Umbilical cord (tissue), 2 donors: ENCODE data around the gene FBXL7. TPM values are rescaled to one million over a fixed set of nuclear protein-coding genes. Genes with fewer than 3 reads are reported as not detected.

ENCODE experiments used
- DNase-seq: peaks from one replicate; pipeline ENCODE4 v3.0.0-alpha.2; 2015; ENCODE audit warnings: low spot score
- total RNA-seq: library from RNA; depleted of rRNA; stranded (reverse); fragments of >200 nt; gene quantifications from one replicate; pipeline ENCODE4 v1.2.3, GENCODE V29; 2014; ENCODE audit warnings: low replicate concordance; ENCODE audit not compliant: insufficient read depth

The FBXL7 gene
- total RNA-seq, 1 donor from 2014 or later = 7.9 TPM

DNA sequence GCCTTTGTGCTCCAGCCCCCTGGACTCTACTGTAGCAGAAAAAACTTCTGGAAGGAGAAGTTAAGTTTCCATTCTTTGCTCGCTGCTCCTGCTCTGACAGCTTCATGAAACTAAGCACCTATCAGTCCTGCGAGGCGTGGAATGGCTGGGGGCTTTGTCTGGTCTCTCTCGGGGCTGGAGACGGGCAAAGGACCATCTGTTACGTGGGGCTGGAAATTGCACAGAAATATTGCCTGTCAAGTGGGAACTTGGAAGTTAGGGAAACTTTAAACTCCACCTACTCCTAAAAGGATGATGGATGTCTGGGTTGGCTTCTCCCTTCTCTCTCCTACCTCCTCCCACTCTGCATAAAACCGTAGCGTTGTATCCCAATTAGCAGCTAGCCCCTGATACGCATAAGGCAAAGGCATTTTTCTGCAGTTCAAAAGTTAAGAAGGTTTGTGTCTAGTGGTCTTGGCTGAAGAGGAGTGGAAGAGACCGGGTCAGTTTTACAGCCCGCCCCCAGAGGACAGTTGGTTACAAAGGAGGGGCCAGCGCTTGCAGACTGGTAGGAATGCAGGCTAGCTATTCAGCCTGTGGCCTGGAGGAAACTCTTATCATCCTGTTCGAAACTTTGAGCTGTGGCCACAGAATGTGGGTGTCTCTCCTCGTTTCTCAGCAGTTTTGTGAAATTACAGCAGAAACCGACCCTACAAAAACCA, 1.3 kb downstream of the FBXL7 start:
- peak; percentile 92 for DNase-seq

DNA sequence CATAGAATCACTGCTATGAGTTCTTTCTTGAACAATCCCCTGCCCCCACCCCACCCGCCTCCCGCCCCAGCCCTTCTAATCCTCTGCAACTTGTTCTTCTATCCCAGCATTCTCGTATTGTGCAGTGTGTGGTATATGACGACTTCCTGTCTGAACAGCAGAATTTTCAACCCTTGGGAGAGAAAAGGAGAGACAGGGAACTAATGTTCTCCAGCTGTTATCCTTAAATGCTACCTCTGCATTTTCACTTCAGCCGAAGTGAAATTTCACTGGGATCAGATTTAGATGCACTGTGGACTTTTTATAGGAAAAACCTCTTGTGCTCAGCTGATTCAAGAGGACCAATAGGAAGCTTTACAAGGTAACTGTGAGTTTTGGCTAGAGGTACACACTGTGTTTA, 2.2 kb downstream of the FBXL7 start:
- DNase-seq = peak; percentile 64

DNA sequence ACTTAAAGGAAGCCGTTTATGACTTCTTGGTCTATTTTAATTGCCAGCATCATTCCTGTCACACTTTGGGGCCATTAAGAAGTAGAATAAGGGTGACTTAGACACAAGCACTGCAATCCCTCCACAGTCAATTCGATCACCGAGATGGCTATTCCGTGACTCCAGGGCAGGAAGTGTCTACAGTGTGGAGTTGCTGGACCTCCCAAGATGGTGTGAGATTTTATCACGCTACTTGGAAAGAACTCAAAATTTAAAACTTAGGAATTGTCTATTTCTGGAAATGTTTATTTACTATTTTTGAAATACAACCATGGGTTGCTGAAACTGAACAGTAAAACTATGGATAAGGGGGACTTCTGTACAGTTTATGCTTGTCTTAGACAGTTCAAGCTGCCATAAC, 6.2 kb downstream of the FBXL7 start:
- DNase-seq = no peak

DNA sequence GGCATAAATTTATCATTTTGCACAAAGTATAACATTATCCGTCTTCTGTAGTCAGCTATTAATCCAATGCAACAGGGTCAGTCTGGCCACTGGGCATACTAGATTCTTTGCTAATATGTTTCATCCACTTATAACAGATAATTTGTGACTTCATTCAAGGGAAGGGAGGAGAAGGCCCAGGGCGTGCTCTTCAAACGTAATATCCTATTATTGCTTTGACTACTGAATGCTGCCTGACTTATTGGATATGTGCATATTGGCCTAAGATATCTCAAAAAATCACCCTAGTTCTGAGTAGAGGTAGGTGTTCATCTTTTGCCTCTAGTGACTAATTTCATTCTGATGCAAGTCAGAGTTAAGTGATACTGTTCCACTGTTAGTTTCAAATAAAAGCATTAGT, 6.9 kb downstream of the FBXL7 start:
- DNase-seq = no peak

DNA sequence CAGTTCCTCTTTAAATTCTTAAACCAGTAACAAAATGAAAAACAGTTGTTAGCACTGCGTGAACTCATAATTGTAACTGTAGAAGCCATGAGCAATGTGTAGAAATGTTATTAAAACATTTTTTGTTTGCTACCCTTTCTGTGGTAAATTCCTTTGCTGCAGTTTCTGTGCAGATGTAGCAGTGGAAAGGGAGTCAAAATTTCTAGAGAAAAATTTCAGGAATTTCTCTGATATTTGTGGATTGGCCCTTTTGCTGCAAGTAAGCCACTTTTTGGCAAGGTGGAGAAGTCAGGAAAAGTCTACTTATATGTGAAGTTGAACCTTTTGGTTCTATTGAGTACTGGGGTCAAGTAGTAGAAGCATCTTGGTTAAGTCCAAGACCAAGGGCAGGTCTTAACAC, 10.1 kb downstream of the FBXL7 start:
- no peak for DNase-seq

DNA sequence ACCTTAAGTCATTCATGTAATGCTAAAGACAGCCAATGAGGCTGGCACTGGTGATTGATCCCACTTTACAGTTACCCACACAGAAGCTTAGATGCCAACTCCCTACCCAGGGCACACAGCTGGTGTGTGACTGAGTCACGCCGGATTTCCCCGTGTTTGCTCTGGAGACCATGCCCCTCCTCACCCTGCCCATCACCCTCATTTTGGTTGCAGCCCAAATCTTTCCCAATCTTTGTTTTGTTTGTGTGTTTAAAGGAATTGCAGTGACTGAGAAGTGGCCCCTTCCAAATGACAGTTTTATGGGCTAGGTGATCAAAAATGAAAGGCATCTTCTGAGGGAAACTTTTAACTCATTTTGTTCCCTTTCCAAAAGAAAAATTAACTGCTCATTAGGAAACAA, 10.9 kb downstream of the FBXL7 start:
- no peak for DNase-seq

DNA sequence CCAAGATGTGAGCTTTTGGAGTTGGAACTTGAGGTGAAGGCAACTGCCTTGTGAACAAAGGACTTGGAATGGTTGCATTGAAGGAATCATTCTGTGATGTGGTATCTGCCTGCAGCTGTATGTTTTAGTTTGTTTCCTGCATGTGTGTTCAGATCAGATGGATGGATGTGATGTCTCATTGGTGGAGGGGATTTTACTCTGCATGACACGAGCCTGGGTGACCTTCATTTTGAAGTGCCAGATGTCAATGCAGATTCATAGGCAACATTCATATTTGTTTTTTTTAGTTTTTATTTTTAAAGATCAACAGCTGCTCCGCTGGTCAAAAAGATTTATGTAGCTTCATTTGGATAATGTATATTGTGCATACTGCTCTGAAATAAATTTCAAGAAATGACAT, 13.5 kb downstream of the FBXL7 start:
- DNase-seq = no peak

DNA sequence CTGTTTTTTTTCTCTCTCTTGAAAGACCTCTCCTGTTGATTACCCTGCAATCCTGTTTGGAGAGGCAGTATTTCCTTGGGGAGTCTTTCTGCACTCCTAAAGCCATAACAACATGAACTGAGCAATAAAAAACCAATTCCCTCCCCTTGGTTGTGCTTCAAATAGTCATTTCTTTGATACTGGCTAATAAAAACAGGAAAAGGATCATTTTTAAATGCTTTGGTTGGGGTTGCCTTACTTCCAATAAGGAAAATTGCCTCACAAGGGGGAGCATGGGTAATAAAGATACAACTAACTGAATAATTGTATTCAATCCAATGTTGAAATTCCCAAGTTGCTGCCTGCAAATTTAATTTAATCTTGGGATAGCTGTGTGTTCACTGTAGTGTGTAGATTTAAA, 13.9 kb downstream of the FBXL7 start:
- no peak for DNase-seq

DNA sequence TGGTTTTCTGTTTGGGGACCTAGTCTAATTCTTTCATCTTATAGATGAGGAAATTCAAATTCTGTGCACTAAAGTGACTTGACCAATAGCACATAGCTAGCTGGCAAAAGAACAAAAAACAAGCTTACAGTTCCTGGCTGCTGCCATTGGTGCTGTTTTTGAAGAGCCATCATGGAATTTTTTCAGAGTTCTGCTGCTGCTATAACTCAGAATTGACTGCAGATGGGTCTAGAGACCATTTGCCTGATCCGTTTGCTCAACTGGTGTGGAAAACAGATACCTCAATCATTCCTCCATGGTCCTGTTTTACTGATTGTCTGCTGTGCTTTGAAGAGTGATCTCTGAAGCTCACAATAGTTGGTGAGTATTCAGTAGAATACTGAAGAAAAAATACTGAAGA, 15.2 kb downstream of the FBXL7 start:
- no peak for DNase-seq

DNA sequence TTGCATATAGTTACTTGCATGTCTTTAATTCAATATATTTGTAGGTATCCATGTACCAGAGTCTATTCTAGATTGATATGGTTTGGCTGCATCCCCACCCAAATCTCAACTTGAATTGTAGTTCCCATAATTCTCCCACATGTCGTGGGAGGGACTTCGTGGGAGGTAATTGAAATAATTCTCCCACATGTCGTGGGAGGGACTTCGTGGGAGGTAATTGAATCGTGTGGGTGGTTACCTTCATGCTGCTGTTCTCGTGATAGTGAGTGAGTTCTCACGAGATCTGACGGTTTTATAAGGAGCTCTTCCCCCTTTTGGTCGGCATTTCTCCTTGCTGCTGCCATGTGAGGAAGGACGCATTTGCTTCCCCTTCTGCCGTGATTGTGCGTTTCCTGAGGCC, 16.5 kb downstream of the FBXL7 start:
- DNase-seq = no peak

DNA sequence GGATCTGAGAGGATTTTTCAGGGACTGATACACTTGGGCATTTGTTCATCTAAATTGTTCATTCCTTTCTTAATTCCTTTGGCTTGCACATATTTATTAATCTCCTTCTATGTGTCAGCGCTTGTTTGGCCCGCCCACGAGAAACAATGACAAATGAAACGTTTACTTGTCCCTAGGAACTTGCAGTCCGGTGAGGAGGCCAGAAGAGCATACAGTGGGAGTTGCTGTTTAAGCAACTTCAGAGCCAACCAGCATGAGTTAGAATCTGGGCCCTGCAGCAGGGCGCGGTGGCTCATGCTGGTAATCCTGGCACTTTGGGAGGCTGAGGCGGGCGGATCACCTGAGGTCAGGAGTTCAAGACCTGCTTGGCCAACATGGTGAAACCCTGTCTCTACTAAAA, 18.8 kb downstream of the FBXL7 start:
- no peak for DNase-seq

DNA sequence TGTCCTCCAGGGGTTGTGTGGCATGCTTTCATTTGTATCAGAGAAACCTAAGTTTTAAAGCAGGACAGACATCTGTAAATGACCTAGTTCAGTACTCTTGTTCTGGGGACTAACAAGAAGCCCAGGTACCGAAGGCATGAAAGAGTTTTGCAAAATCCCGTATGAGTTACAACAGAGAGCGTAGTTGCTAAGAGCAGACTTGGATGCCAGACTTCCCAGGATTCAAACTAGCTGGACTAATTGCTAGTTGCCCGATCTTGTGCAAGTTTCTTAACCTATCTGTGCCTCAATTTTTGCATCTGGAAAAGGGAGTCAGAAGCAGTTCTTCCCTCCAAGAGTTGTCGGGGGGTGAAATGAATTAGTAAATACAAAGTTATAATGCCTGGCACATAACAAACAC, 20.9 kb downstream of the FBXL7 start:
- peak; percentile 23 for DNase-seq

DNA sequence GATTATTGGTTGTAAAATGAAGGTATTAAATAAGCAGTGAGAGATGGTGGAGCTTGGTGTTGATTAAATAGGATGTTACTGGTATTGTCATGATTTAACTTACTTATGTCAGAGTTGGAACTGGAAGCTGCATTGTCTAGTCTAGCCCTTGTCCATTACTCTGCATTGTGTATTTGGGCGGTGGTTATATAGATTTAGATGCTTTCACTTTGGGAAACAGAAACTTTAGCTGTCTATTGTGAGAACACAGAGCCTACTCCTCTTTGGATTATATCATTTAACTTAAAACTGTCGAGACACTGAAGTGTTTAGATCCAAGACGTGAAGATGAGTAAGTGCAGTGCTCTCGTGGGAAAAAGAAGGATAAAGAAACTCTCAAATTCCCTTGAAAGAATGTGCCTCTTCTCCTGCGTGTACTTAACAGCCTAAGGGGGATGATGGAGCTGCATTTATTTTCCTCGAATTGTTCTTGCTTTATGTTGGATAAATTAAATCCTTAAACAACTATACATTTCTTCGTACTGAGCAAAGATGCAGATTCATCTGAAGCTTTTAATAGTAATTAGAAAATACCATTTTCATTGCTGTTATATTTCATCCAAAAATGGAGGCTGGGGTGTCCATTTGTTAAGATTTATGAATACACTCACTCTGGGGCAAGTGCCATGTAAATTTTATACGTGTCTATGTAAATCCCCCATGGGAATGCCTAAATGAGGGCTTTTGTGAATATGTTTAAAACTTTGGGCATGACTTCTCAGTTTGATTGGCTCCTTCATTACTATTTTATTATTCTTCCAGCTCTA, 21.6 kb downstream of the FBXL7 start:
- peak; percentile 47 for DNase-seq

DNA sequence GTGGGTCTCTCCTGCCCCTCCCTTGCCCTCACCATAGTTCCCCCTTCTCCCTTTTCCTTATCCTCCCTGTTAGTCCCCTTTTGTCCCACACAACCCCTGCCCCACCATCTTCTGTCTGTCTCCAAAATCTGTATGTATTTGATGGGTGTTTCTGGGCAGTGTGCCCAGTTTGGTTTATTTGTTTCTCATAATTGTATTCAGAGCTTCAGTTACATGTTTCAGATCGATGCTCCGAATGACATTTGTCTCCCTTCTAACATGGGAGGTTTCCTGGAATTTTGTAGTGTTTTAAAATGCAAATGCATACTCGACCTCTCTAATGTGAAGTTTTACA, 22.2 kb downstream of the FBXL7 start:
- DNase-seq = peak; percentile 12

DNA sequence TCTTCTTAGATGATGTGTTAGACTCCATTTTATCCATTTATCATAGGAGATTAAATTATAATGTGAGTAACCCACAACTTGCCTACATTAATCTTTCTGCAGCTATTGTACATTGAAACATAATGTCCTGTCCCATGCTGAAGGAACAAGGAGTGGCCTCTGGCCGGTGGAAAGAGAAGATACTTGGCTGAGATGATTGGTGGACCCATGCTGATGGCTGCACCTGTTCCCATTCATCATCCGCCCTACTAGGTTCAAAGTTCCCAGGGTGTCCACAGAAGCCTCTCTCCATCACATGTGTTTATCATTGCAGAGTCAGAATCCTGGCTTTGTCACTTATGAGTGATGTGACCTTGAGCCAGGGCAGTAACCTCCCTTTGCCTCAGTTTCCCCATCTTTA, 24.7 kb downstream of the FBXL7 start:
- DNase-seq = no peak

DNA sequence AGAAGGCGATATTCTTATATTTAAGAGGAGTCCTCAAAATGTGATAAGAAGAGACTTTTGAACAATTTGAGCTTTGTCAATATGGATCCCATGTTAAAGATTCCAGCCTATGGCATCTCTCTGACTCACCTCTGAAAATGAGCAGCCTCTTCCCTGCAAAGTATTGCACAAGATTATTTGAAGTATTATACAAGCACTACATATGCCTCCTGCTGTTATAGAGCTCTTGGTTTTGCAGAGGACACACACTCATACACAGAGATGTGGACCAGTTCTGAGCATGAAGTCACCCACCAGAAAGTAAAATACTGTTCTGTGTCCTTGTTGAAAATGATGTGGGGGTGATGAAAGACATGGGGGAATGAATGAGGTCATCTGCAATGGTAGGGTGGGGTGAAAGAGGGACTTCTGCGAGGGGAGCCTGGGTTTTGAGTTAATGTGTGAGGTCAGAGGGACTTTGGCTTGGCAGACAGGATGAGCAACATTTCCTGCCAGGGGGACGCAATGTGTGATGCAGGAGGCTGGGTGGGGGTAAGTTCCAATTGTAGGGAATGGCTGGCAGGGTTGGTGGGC, 25.8 kb downstream of the FBXL7 start:
- no peak for DNase-seq

DNA sequence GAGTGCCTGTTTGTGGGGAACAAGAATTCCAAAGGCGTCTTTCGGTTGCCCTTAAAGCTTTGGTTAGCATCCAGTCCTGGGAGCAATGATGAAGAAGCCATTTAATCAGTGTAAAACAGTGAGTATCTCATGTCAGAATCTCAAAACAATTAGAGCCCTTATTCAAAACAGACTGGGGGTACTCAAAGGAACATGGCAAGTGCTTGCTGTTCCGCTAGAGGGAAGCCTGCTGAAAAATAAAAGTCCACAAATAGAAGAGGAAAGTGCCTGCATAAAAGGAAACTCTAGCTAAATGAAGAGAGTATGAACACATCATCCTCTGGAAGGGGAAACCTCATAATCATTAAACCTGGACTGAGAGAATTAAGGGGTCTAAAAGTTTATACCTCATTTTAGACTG, 26.4 kb downstream of the FBXL7 start:
- no peak for DNase-seq

DNA sequence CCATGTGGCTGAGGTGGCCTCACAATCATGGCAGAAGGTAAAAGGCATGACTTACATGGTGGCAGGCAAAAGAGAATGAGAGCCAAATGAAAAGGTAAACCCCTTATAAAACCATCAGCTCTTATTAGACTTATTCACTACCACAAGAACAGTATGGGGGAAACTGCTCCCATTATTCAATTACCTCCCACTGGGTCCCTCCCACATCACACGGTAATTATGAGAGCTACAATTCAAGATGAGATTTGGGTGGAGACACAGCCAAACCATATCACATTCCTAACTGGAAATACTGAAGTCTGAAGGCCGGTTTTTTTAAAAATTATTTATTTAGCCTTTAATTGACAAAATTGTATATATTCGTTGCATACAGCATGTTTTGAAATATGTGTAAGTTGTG, 28.5 kb downstream of the FBXL7 start:
- DNase-seq = no peak

DNA sequence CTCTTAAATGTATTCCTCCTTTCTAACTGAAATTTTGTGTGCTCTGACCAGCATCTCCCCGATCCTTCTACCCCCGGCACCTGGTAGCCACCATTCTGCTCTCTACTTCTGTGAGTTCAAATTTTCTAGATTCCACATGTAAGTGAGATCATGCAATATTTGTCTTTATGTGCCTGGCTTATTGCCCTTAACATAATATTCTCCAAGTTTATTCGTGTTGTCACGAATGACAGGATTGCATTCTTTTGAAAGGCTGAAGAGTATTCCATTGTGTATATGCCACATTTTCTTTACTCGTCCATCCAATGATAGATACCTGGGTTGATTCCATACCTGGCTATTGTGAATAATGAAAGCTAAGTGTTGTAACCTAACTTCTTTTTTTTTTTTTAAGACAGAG, 29.0 kb downstream of the FBXL7 start:
- no peak for DNase-seq

DNA sequence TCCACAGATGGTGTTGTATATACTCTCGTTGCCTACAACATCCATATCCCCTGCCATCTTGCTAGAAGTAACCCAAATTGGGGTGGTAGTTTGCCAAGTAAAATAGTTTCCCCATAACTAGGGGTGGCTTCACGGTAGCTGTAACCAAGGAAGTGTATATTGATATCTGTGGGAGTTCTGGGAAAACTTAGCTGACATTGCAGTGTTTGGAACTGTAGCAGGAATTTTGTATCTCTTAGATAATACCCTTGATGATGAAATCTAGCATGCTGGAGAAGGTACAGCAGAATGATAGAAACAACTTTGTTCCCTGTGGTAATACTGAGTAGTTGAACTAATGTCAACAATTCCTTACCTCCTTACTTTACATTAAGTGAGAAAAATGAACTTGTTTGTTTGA, 29.8 kb downstream of the FBXL7 start:
- DNase-seq = peak; percentile 10

DNA sequence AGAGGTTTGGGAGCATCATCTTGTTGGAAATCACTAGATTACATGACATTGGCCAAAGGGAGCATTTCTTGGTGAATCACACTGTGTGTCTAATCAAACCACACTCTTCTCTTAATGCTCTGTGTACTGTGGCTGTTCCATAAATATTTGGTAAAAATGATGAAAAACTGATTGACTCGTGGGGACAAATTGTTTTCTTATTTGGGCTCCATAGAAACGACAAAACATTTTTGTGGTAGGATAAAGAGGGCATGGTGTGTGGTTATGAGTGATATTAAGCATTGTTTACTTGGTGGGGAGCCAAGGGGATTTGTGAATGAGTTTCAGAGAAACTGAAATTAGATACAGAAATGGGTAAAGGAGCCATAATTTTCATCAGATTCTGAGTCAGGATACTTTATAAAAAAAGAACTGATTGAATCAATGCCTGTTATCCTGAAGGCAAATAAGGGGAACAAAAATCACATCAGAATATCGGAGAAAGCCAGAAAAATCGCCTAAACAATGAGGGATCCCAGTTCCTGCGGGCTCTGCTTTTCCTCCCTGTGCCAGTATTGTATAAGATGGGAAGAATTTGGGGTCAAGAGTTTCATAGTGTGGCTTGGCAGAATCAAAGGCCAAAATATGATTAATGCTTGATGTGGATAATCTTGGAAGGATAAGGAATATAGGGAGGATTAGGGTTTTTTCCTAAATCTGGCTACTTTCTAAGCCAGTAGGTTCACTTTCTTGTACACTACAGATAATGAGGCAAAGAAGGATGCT, 33.3 kb downstream of the FBXL7 start:
- DNase-seq = peak; percentile 29

DNA sequence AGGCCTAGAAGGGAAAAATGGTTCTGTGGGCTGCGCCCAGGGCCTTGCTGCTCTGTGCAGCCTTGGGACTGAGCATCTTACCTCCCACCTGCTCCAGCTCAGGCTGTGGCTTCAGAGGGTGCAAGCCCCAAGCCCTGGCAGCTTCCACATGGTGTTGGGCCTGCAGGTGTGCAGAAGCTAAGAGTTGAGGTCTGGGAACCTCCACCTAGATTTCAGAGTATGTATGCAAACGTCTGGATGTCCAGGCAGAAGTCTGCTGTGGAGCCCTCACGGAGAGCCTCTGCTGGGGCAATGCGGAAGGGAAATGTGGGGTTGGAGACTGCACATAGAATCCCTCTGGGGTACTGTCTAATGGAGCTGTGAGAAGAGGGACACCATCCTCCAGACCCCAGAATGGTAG, 36.0 kb downstream of the FBXL7 start:
- no peak for DNase-seq
